NCI-H2196 treated with DMSO at 0.1 percent for 48 hours (cell line): ENCODE data around the gene IER5.
"Not testable (repeated sequence)": the region's sequence is repeated elsewhere in the genome, so short reads cannot be mapped to it uniquely, and the experiment has no call there.

ENCODE experiments used
- DNase-seq: peaks from one replicate; lab custom pipeline; 2025; ENCODE audit not compliant: unreplicated experiment; lab: John Stamatoyannopoulos, UW

IER5 gene

DNA sequence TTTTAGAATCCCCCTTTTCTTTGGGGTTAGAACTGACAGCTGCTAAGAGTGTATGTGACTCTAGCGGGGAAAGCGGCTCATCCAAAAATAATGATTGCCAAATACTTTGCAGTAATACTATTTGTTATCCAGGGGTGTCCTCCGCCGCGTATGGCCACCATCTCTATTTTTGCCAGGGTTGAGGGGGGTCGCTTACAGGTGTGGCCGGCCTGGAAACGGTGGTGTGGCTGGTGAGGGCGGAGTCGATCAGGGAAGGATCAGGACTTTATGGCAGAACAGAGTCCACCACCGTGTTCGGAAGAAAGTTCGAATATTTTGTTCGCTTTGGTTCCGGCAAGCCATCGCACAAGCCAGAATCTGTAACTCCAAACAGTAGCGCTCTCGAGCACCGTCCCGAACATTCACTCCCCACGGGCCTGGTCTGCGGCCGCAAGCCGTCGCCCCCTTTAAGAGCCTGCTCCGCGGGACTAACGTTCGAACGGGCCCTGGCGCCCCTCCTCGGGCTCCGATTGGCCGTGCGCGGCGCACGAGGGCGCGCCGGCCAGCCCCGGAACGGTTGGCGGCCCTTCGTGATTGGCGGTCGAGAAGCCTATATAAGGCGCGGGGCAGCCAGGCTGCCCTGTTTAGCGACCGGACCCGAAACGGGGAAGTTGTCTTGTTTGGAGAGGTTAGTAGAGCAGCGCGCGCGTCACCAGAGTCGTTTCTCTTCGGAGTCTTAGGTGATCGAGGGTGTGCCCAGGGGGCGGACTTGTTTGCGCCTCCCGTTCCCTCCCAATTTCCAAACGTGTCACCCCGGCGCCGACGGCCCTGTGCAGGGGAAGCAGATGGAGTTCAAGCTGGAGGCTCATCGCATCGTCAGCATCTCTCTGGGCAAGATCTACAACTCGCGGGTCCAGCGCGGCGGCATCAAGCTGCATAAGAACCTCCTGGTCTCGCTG, at the start of gene IER5:
TSS of gene IER5 (plus strand) at position 622 of the 938 bp plus-strand sequence. CDS start at position 825, 203 bp downstream.
- DNase-seq: peak; percentile 92

- DNase-seq: no peak
Observed at GRCh38 chr1:181040284-181040865, 48.1 kb upstream of the IER5 start.

- DNase-seq: peak; percentile 18
Observed at GRCh38 chr1:181043025-181043888, 45.2 kb upstream of the IER5 start.

- peak; percentile 10 for DNase-seq
Observed at GRCh38 chr1:181044449-181044966, 44.0 kb upstream of the IER5 start.

- not testable (repeated sequence) for DNase-seq
Observed at GRCh38 chr1:181045946-181046345, 42.6 kb upstream of the IER5 start.

- no peak for DNase-seq
Observed at GRCh38 chr1:181049378-181049777, 39.1 kb upstream of the IER5 start.

DNA sequence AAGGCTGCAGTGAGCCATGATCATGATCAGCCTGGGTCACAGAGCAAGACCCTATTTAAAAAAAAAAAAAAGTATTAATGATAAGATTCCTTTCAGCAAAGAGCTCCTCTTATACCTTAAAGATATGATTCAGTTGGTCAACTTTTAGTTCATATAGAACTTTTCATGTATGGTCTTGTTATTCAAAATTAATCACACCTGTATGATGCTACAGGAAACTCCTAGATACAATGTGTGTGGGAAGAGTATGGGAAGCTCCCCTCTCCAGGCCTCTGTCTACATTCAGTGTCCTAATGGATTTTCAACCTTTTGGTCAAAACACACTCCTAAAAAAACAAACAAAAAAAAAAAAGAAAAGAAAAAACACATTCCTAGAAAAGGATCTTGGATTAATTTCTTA, 37.6 kb upstream of the IER5 start:
- DNase-seq: no peak

DNA sequence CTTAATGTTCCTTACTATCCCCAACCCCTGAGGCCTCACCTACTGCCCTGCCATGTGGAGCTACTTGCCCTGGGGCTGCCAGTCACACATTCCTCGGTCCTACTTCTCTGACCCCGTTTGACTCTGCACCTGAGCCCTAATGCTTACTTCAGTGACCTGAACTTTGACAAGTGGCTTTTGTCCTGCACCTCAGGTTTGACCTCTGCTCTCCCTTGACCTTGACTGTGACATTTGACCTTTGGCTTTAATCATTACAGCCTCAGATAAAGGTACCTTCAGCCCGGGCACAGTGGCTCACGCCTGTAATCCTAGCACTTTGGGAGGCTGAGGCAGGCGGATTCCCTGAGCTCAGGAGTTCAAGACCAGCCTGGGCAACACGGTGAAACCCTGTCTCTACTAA, 31.9 kb upstream of the IER5 start:
- DNase-seq: no peak

DNA sequence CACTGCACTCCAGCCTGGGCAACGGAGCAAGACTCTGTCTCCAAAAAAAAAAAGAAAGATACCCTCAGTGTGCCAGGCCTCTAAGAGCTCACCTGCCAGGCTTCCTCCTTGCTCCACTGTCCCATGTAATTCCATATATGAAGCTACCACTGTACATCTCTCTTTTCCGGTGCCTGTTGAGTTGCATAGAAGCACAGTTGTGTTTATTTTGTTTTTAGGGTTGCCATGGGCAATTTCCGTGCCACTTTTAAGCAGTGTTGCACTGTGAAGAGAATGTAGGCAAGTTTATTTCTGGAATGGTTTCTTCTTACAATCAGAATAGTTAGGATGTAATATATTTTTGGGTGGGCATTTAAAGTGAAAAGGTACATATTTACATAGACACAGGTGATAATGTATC, 31.4 kb upstream of the IER5 start:
- DNase-seq: peak; percentile 17

- DNase-seq: no peak
Observed at GRCh38 chr1:181059435-181059834, 29.1 kb upstream of the IER5 start.

DNA sequence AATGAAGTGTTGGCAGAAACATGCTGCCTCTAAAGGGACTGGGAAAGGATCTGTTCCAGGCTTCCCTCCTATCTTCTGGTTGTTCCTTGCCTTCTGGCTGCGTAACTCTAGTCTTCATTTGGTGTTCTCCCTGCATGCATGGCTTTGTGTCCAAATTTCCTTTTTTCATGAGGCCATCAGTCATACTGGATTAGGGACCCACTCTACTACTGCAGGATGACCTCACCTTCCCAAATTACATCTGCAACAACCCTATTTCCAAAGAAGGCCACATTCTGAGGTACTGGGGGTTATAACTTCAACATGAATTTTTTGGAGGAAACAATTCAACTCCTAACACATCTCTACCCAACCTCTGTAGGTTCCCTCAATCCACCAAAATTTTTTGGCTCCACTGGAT, 28.4 kb upstream of the IER5 start:
- no peak for DNase-seq

GRCh38 chr1:181060947-181061346, 27.6 kb upstream of the IER5 start:
- DNase-seq: not testable (repeated sequence)

DNA sequence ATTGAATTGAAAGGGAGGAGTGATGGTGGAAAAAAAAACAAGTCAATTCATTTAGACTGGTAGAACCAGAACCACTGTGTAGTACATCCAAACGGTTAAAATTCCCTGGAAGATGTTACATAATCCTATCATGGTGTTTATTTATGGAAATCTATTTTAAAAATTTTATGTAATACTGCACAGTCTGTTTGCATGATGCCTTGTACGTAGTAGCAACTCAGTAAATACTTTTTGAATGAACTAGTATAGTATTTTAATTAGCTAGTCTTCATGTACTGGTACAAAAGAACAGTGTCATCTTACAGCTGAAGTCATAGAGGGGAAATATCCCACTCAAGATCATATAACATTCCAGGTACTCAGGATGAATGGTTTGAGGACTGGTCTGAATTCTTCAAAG, 27.0 kb upstream of the IER5 start:
- no peak for DNase-seq

GRCh38 chr1:181061891-181062835, 26.3 kb upstream of the IER5 start:
- DNase-seq: no peak

DNA sequence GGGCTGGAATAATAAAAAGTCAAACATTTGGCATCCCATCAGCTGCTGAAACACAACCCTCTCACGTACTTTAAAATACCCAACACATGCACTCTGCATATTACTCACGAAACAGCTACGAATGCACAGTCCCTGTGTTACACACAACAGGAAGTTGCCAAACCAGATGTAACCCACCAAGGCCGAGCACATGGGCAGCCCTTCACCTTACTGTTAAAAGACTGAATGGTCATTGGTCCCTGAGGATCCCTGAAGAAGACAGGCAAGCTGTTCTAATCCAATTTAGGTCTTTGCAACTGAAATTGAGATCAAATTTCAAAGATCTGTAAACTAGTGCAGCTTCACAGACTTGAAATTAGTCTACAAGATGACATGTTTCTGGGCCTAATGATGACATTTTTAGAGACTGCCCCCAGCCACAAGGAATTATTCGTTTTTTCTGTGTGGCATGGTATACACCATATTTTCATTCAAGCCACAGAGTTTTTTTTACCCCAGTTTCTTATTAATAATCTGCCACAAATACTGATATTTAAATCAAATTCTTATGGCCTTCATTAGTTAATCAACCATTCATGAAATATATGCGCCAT, 25.6 kb upstream of the IER5 start:
- no peak for DNase-seq

- no peak for DNase-seq
Observed at GRCh38 chr1:181064011-181064623, 24.4 kb upstream of the IER5 start.

- DNase-seq: no peak
Observed at GRCh38 chr1:181064702-181065101, 23.8 kb upstream of the IER5 start.

DNA sequence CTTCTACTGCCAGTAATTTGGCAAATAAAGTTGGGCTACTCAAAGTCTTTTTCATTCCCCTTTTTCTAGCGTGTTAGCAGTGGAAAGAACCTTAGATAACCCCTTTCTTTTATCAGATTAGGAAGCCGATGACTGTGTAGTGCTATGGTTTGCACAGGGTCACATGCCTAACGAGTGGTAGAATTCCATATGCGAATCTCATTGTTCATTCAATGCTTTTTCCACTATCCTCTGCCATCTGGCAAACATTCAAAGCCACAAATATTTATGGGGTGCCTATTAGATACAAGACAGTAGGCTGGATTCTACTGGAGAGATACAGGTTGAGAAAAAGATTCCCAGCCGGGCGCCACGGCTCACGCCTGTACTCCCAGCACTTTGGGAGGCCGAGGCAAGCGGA, 14.9 kb upstream of the IER5 start:
- DNase-seq: peak; percentile 67

DNA sequence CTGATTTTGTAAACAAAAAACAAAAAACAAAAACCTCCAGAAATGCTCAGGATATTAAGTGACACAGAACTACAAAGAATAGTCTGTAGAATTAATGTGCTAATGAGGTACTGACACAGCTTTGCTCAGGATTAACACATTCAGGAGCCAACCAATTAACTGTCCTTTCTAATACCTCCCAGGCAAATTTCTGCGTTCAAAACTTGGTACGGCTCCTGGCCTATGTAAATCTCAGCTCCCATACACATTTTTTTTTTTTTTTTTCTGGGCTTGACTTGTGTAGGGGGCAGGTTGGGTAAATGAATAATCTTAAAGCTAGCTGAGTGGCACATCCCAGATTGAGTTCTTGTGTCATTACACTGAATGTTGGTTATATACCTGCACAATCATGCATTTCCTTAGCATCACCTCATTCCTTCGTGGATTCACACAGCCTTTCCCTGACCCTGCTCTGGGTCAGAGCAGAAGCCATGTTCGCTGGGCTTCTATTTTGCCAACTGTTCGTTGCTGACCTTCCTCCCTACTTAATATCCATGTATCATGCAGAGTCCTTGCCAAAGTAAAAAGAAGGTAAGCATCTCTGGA, 12.6 kb upstream of the IER5 start:
- DNase-seq: no peak
